GM18526 (cell line): Measurements from ENCODE around the gene PPP1R37.

Experiments
- POLR2A ChIP-seq: IDR thresholded peaks from 3 replicates; pipeline ENCODE4 v1.6.1; 2011; ENCODE audit not compliant: insufficient read length; ENCODE audit errors: extremely low read depth

Gene PPP1R37

GRCh38 chr19:45191375-45191774 lies 98.4 kb downstream of the PPP1R37 start:
- no peak for TF ChIP-seq POLR2A

- TF ChIP-seq POLR2A = no peak
Observed at GRCh38 chr19:45195764-45196163, 102.8 kb downstream of the PPP1R37 start.
